Muscle layer of duodenum (tissue), 2 donors: ENCODE results near the gene RHBDL1.

Source experiments
- H3K27ac ChIP-seq: one replicate; pipeline ENCODE4 v1.7.0; 2013; ENCODE audit warnings: mild to moderate bottlenecking, low read length
- H3K27me3 ChIP-seq: one replicate; pipeline ENCODE4 v1.7.0; 2013; ENCODE audit warnings: low read depth, mild to moderate bottlenecking, control low read depth, low read length
- H3K36me3 ChIP-seq, 2 donors: one replicate each; pipeline ENCODE4 v1.7.0; 2013; ENCODE audit warnings: low read length in 2 of 2, control low read depth in 1 of 2, mild to moderate bottlenecking in 1 of 2; ENCODE audit not compliant: insufficient read depth in 2 of 2, control insufficient read depth in 1 of 2
- H3K4me1 ChIP-seq, 2 donors: one replicate each; pipeline ENCODE4 v1.7.0; 2013; ENCODE audit warnings: low read length in 2 of 2, mild to moderate bottlenecking in 2 of 2, control low read depth in 1 of 2, moderate library complexity in 1 of 2; ENCODE audit not compliant: insufficient read depth in 2 of 2, control insufficient read depth in 1 of 2
- H3K4me3 ChIP-seq, 2 donors: one replicate each; pipeline ENCODE4 v1.7.0; 2013; ENCODE audit warnings: low read length in 2 of 2, low read depth in 1 of 2, mild to moderate bottlenecking in 1 of 2
- H3K9me3 ChIP-seq, 2 donors: one replicate each; pipeline ENCODE4 v1.7.0; 2013; ENCODE audit warnings: low read length in 2 of 2, control low read depth in 1 of 2, mild to moderate bottlenecking in 1 of 2; ENCODE audit not compliant: control insufficient read depth in 1 of 2
- donor health status: healthy.

The RHBDL1 gene

DNA sequence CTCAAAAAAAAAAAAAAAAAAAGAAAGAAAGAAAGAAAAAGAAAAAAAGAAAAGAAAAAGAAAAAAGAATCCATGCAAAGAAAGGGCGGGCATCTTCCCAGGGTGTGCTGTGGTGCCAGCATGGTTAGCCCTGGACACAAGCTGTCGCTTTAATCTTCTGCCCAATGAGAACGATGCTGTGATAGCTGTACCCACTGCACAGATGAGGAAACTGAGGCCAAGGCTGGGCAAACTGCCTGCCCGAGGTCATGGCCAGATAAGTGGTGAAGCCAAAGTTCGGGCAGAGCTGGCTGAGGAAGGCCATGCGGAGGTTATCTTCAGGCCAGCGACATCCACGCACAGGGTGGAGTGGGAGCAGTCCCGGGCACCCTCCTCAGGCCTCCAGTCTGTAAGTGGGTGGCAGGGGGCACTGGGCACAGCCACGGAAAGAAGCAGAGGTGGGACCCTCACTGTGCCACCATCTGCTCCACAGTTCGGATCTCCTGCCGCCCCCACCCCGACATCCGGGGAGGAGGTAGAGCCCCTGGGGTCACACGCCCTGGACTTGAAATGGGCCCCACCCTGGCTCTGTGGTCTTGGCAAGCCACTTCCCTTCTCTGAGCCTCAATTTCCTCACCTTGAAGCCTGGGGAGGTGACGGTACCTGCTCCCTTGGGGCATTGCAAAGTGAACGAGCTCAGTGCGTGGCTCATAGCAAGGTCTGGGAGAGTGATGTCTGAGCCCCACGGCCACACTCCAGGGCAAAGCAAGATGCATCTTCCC is 23.6 kb downstream of the RHBDL1 start:
- Histone ChIP-seq H3K4me3 (no peak overlapping the region), H3K36me3 (no peaks in the 10 kb centered on the region), H3K9me3 (no peaks in the 10 kb centered on the region), H3K4me1 (peaks cover 0 to 29% of the 10 kb centered on the region in 2 donors), H3K27me3 (peaks cover 34% of the 10 kb centered on the region), H3K27ac (no peak overlapping the region)

DNA sequence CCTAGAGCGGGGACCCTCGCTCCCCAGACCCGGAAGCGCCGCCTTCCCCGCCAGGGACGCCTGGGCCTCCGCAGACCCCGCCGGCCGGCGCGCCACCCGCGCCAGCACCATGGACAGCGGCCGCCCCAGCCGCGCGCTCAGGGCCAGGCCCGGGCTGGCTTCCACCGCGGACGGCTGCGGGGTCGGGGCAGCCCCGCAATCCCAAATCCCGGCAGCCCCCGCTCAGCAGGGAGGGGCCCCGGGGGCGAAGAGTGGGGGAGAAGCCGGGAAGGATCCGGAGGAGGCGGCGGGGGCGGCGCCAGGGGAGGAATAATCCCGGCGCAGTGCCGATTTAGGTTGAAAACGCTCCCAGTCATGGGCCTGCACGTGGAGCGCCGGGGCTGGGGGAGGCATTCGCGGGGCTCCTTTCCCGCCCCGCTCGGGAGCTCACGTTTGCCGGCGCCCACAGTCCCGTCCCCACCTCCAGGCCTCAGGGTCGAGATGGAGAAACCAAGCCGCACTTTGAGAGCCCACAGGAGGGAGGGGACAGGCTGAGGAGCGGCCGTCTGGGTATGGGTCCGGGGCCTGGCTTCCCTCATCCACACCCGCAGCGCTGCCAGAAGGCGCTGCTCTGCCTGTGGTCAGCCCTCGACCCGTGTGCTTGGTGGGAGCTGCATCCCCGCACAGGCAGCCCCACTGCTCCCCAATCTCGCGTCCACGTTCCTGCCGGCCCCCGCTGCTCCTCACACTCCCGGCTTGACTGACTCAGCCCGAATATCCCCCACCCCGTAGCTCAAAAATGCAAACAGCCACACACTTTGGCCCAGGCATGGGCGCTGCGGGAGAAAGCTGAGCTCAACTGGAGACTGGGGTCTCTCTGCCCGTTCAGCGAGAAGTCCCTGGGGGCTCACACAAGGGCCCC is 25.5 kb downstream of the RHBDL1 start:
- H3K36me3 ChIP-seq: no peaks in the 10 kb centered on the region
- H3K4me3 ChIP-seq: no peak overlapping the region
- peaks cover 30% of the 10 kb centered on the region for H3K27me3 ChIP-seq
- H3K4me1 ChIP-seq: peaks cover 0 to 16% of the 10 kb centered on the region in 2 donors
- H3K27ac ChIP-seq: no peak overlapping the region
- H3K9me3 ChIP-seq: no peaks in the 10 kb centered on the region

DNA sequence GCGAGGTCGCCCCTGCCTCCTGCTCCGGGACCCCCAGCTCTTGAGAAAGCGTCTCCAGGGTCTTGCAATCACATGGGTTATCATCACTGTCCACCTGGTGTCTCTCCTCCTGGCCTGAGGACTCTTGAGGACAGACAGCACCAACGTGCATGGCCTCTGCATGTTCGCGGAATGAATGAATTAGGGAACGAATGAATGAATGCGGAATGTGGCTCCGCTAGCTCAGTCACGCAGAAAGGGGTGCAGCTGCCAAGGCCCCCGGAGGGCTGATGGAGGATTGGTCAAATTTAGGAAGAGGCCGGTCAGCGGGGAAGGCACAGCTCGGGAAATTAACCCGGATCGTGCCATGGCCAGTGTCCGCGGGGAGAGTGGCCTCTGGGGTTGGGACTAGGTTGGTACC is 26.9 kb downstream of the RHBDL1 start:
- H3K27ac ChIP-seq: no peak overlapping the region
- peaks cover 0 to 23% of the 10 kb centered on the region in 2 donors for H3K4me1 ChIP-seq
- H3K9me3 ChIP-seq: no peaks in the 10 kb centered on the region
- no peaks in the 10 kb centered on the region for H3K36me3 ChIP-seq
- no peak overlapping the region for H3K4me3 ChIP-seq
- H3K27me3 ChIP-seq: peaks cover 39% of the 10 kb centered on the region

DNA sequence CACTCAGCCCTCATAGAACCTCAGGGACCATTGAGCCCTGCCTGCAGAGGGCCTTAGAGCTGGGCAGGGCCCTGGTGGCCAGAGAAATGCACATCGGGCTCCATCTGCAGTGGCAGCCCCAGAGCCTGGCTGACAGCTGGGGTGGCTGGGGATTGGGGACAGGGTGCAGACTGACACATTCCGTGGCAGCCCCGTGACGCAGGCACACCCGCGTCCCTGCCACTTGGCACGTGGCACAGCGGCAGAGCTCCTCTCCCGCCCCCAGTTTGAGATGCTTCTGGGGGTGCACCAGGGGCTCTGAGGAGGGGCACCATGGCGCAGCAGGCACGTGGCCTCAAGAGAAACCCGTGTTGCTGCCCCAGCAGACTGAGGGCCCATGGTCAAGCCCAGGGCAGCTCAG is 27.9 kb downstream of the RHBDL1 start:
- Histone ChIP-seq H3K27me3 (peaks cover 47% of the 10 kb centered on the region), H3K9me3 (no peaks in the 10 kb centered on the region), H3K27ac (no peak overlapping the region), H3K4me1 (peaks cover 0 to 23% of the 10 kb centered on the region in 2 donors), H3K36me3 (no peaks in the 10 kb centered on the region), H3K4me3 (no peak overlapping the region)

DNA sequence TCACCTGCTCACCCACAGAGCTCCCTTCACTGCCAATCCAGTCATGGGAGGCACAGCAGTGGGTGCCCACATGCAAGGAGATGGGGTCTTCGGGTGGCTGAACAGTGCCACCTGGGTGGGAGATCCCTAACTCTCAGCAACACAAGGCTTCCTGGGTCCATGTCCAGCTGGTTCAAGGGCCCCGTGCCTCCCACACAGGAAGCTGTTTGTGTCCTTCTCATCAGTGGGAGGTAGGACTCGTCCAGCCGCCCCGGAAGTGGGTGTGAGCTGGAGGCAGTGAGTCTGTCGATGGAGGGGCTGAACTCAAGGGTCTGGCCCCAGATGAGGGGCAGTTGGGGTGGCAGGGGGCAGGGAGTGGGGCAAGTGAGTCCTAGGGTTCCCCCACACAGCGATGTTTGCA is 28.6 kb downstream of the RHBDL1 start:
- H3K4me3 ChIP-seq: no peak overlapping the region
- peaks cover 0 to 23% of the 10 kb centered on the region in 2 donors for H3K4me1 ChIP-seq
- H3K9me3 ChIP-seq: no peaks in the 10 kb centered on the region
- no peaks in the 10 kb centered on the region for H3K36me3 ChIP-seq
- no peak overlapping the region for H3K27ac ChIP-seq
- peaks cover 53% of the 10 kb centered on the region for H3K27me3 ChIP-seq

DNA sequence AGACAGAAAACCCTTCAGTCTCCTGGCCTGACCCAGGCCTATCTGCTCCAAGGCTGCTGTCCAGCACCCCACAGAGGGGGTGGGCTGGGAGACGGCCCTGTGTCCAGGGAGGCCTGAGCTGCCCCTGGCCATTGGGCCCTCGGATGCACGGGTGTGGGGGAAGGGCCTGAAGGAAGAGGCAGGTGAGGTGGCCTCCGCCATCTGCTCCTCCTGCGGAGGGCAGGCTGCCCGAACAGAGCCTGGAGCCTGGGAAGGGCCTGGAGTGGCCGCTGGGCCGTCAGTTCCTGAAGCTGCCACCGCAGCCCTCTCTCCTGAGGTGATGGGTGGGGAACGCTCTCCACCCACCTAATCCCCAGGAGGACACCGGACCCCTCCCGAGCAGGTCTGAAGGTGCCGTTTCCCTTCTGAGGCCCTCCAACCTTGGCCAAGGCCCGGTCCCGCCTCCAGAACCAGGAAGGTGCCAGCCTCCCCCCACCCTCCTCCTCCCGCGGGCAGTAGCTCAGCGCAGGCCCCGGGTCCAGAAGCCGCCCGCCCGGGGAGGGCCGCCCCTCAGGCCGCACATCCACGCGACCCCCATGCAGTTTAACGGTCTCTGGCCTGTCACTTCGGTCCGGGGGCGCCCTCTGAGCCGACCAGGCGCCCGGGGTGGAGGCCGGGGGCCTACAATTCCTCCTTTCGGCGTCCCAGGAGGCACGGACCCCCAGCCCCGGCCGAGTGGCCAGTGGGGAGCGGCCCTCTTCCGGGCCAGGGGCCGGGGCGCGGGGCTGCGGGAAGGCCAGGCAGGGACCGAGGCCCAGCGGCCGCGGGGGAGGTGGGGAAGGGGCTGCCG is 29.3 kb downstream of the RHBDL1 start:
- Histone ChIP-seq H3K27me3 (peaks cover 56% of the 10 kb centered on the region), H3K4me1 (peaks cover 0 to 24% of the 10 kb centered on the region in 2 donors), H3K27ac (no peak overlapping the region), H3K36me3 (no peaks in the 10 kb centered on the region), H3K9me3 (no peaks in the 10 kb centered on the region), H3K4me3 (no peak overlapping the region)

DNA sequence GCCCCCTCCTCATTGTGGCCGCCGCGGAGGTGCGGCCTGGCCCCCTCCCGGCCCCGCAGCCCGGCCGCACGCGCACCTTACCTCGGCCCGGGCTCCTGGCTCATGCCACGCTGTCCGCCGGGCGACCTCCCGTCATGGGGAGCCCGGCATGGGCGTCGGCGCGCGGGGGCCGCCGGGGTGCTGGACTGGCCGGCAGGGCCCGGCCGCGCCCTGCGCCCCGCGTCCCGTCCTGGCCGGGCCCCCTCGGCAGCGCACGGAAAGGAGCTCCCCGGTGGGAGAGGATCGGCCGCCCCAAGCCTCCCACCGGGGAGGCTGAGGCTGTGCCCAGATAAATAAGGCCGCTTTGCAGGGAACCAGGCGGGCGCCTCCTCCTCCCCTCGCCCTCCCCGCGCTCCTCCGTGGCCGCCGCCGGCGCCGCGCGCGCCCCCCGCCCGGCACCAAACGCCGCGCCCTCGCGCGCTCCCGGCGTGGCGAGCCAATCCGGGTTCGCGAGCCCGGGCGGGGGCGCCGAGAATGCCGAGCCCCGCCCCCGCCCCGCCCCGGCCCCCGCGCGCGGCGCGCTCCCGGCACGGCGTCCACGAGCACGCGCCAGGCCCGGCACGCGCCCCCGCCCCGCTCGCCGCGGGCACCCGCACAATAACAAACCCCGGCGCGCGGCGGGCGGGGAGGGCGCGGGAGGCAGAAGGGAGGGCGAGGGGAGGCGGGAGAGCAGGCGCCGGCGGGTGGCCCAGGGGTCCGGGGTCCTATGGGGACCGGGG is 30.1 kb downstream of the RHBDL1 start, which contains the start of gene FBXL16:
TSS of gene FBXL16 (minus strand) at position 371 of the 758 bp plus-strand sequence. CDS start 8,396 bp downstream, outside the sequence.
- Histone ChIP-seq H3K4me3 (no peak within 1 kb of the TSS), H3K4me1 (peaks cover 0 to 26% of the 10 kb centered on the region in 2 donors), H3K36me3 (no peaks in the 10 kb centered on the region), H3K27ac (no peak within 1 kb of the TSS), H3K27me3 (peaks cover 62% of the 10 kb centered on the region), H3K9me3 (no peaks in the 10 kb centered on the region)

DNA sequence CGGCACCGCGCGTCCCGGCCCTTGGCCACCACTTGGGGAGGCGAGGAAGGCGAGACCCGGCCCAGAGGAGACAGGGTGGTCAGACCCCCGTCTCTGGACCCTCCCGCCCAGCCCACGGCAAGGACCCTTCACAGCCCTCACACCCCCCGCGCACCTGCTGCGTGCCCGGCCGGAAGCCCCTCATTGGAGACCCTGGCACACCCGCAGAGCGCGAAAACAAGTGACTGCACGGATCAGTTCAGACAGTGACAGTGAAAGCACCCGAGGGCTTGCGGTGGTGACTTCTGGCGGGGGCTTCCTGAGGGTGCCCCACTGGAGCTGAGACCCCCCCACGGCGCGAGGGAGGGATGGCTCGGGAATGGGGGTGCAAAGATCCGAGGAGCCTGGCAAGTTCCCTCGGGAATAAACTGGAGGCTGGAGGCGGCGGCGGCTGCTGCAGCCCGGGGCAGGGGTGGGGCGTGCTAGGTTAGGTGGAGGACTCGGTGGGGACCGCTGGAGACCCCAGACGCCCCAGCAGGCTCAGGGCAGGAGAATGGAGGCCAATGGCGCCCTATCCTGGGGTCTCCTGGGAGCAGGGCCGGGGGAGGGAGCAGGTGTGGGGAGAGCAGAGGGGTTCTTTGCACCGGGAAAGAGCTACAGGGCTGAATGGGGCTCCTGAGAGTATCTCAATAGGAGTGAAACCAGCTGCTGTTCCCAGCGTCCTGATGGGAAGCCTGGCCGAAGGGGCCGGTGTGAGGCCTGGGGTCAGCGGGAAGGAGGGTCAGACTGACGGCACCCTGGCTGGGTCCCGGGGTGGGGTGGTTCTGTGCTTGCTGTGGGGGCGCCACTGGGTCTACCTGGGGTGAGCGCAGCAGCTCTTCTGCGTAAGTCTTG is 31.0 kb downstream of the RHBDL1 start:
- Histone ChIP-seq H3K27ac (no peak overlapping the region), H3K27me3 (peaks cover 70% of the 10 kb centered on the region)

DNA sequence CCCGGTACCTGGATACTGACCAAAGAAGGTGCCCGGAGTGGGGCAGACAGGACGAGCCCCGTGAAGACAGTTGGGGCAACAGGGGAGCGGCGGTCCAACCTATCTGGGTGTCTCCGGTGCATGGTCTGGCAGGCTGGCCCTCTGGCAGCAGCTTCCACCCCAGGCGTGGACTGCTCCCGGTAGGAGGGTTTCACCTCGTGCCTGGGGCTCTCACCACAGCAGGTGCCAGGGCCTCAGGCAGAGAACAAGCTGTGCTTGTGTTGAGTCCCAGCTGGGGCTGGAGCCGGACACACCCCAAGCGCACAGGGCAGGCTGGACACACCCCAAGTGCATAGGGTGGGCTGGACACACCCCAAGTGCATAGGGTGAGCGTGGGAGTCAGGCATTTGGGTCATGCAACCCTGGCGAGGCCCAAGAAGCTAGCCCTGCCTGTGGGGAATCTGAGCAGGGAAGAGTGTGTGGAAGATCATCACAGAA is 31.6 kb downstream of the RHBDL1 start:
- Histone ChIP-seq H3K27ac (no peak overlapping the region), H3K27me3 (peaks cover 67% of the 10 kb centered on the region)

More for the DNA sequence above, 31.0 kb downstream of the RHBDL1 start:
- Histone ChIP-seq H3K9me3 (no peaks in the 10 kb centered on the region), H3K4me1 (peaks cover 0 to 18% of the 10 kb centered on the region in 2 donors), H3K36me3 (no peaks in the 10 kb centered on the region), H3K4me3 (no peak overlapping the region)

More for the DNA sequence above, 31.6 kb downstream of the RHBDL1 start:
- no peaks in the 10 kb centered on the region for H3K36me3 ChIP-seq
- no peak overlapping the region for H3K4me3 ChIP-seq
- no peaks in the 10 kb centered on the region for H3K9me3 ChIP-seq
- peaks cover 0 to 18% of the 10 kb centered on the region in 2 donors for H3K4me1 ChIP-seq
